NK-92 (cell line): ENCODE measurements around the gene DNAJC7.
"Not testable (repeated sequence)": the region's sequence is repeated elsewhere in the genome, so short reads cannot be mapped to it uniquely, and the experiment has no call there.

Experiments
- DNase-seq: peaks from one replicate; lab custom pipeline; 2025; ENCODE audit not compliant: unreplicated experiment; lab: John Stamatoyannopoulos, UW

The DNAJC7 gene

DNA sequence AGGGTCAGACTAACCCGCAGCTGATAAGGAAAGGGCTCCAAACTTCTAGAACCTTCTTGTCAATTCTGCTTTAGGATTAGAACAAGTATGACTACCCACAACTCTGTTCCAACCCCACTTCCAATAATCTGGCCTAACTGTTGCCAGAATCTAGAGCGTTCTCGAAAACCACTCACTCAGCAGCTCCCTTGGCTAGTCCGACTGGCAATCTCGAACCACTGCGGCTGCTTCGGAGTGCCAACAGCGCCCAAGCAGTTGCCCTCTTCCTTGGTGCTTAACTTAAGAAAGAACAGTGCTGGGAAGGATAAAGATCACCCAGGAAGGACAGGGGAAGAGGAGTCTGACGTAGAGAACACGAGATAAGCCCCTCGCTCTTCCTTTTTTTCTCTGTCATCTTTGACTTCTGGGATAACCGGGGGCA, 818 bp downstream of the DNAJC7 start:
- no peak for DNase-seq

DNA sequence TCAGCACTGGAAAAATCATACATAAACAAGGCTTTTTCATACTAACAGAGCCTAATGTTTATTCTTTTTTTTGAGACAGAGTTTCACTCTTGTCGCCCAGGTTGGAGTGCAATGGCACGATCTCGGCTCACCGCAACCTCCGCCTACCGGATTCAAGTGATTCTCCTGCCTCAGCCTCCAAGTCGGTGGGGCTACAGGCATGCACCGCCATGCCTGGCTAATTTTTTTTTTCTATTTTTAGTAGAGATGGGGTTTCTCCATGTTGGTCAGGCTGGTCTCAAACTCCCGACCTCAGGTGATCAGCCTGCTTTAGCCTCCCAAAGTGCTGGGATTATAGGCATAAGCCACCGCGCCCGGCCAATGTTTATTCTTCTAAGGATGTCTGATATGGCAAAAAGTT, 3.5 kb downstream of the DNAJC7 start:
- DNase-seq, result not testable (repeated sequence)

DNA sequence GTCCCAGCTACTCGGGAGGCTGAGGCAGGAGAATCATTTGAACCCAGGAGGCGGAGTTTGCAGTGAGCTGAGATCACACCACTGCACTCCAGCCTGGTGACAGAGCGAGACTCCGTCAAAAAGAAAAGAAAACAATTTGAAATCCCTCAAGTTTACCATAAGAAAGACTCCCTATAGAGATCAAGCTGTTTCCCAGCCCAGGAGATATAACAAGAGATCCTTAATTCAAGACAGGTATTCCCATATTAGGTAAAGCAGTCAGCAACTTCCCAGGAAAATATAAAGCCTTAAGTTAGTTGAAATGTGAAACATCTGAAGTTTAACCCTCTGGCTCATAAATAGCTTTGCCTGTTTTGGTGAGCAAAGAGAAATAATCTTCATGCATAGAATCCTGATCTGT, 4.9 kb downstream of the DNAJC7 start:
- not testable (repeated sequence) for DNase-seq

DNA sequence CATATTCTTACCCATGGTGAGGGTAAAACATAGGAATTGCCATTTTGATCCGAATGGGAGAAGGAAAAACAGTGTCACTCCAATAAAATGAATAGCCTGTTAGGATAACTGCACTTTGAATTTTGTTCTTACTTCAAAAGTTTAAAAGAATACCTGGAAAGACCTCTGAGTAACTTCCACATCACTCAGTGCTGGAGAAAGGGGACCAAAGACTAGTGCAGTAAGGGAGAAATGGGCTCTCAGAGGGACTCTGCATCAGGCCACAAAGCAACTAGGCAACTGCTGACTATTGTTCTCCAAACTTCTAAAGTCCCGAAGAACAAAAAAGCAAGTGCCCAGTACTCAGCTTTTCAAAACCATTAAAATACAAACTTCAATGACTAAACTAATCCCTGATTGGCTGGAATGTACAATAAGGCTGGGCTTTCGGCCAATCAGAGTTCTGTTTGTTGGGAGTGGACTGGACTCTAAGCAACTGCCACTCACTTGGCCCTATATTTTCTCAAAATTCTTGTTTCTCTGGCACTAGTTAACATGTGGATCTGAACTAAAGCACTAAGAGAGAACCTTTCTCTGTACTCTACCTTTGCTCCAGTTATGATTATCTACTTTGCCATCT, 6.2 kb downstream of the DNAJC7 start:
- DNase-seq, result no peak

DNA sequence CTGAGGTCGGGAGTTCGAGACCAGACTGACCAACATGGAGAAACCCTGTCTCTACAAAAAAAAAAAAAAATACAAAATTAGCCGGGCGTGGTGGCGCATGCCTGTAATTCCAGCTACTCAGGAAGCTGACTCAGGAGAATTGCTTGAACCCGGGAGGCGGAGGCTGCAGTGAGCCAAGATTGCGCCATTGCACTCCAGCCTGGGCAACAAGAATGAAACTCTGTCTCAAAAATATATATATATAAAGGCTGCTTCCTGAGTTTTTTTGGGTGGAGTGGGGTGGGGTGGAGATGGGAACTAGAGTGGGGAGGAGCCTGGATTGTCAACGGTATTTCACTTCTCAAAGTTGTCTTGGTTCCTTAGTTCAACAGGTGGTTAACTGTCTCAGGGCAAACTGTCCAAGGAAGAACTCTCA, 7.0 kb downstream of the DNAJC7 start:
- DNase-seq, result not testable (repeated sequence)

DNA sequence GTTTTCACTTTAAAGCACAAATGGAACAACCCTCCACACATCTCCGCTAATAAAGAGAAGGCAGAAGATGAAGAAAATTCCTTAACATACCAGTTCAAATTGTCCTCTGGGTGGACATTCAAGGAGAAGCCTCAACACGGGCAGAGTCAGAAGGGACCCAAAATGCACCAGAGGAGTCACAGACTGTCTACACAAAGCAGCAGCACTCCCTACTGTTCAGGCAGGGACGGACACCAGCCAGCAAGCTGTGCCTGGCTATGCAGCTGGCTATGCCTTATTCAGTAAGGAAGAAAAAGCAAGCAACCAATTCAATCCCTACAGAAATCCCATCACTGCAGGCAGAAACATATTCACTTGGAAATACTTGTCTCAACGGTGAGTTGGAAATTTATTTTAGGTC, 8.1 kb downstream of the DNAJC7 start:
- no peak for DNase-seq

DNA sequence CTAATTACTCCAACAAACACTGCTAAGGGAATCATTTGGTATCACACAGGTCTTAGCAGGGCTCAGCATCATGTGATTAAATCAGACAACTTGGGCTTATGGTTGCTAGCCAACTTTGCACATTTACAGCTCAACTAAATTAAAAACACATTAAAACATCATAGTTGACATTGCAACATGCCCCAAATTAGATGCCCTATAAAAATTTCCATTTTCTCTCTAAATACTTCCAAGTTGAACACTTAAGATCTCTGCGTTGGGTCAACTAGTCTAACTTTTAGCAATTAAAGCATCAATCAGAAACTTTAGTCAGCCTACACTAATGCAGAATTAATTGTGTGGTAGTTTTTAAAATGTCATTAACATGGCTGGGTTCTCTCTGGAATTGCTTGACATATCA, 12.1 kb downstream of the DNAJC7 start:
- no peak for DNase-seq

DNA sequence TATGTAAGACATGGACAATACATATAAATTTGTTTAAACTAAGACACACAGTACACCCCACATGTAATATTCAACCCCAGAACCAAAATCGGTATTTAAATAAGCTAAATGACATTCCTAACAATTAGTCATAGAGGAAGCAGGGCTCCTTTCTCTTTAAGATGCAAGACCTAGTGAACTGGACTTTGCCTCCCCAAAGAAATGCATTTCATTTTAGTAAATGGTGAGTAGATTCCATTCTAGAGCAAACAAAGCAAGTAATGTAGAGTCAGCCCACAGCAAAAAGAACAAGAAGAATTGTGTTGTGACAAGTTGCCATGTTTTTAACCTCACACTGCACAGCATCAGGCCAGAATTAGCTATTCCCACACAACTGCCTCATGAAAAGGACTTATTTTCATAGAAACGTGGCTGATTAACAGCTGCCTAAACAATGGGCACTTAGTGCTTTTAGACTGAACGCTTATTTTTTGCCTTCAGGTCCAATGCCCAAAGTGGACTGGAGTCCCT, 14.4 kb downstream of the DNAJC7 start:
- no peak for DNase-seq

DNA sequence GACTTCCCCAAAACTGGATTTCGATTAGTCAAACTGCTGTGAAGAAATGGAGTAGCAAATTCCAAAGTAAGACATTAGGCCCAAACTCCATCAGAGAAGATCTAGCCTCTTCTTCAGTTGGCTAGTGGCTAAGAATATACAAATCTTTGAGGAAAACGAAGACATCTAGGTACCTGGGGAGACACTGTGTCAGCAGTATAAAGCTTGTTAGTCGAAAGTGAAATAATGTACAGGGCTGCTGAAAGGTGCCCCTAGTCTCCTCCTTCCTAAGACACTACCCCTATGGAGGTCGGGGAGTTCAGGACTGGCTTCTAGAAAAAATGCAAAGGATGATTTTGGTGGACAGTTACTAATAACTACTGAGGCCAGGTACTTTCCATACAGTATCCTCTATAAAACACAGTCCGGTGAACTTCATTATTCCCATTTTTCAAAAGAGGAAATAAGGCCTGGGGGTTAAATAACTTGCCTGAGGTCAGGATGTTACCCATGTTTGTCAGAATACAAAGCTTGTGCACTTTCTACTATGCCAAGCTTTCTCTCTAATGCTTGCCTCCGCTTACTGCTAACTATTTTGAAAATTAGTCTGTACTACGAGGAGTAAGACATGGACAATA, 15.0 kb downstream of the DNAJC7 start:
- no peak for DNase-seq

DNA sequence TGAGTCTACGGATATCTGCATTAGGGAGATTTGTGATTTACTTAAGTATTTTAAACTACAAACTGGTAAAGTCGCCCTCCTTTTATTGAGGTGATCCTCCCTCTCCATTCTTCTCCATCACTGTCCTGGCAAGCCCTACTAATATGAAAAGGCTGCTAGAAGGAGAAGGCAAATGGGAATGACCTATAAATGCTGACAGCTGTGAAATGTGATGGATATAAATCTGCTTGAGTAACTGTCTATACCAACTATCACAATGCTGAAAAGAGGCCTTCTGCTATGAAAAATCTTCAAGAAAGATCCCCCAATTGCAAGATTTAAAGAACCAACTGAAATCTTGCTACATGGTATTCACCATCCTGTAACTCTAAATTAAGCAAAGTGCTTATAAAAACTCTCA, 15.5 kb downstream of the DNAJC7 start:
- no peak for DNase-seq

DNA sequence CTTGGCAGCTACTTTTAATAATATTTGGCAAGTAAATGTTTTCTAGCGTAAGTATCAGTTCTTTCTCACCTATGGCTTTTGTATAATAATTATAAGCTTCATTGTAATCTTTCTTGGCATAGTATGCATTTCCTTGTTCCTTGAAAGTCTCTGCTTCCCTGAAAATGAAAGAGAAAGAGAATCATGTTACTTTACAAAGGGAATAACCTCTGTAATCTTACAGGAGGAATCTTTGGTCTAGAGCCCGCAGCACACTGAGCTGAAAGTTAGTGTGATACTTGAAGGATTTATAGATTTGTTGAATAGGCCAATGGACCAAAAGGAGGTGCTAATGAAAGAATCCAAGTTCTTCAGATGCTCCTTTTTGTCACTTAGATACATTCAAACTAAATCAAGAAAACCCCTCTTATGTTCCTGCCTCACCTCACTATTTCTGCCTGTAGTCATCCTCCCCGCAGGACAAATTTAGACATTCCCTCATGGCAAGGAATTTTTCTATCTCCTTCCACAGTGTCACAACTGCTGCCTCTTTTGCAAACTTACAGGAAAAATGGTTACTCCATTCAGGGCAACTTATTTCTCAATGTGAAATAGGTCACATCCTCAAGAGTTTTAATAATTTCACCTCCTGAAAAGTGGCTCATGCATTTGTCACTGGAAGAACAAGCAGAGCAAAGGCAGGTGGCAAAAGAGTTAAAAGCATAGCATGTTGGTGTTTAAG, 16.7 kb downstream of the DNAJC7 start:
- DNase-seq, result no peak

DNA sequence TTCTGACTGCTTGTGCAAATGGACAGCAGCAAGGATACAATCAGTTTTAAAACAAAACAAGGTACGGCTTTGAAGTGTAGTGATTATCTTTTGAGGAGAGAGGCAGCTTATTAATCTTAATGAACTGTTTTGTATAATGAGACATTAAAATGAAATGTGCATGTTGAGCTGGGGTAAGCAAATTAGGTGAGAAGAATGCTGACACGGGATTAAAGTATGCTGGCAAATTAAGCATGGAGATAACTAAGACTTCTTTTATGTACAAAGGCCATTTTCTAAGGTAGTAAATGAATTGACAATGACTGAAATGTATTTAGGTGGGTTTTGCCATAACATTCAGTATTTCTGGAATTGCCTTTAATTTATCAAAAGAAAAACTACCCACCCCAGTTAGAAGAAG, 18.7 kb downstream of the DNAJC7 start:
- no peak for DNase-seq

DNA sequence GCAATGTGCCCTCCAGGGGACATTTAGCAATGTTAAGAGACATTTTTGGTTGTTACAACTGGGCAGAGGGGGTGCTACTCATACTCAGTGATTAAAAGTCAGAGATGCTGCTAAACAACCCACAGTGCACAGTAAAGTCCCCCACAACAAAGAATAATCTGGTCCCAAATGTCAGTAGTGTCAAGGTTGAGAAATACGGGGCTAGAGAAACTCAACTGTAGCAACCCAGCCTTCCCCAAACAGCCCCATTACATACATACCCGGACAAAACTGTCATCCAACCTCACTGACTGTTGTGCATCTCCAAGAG, 20.4 kb downstream of the DNAJC7 start:
- DNase-seq, result no peak

DNA sequence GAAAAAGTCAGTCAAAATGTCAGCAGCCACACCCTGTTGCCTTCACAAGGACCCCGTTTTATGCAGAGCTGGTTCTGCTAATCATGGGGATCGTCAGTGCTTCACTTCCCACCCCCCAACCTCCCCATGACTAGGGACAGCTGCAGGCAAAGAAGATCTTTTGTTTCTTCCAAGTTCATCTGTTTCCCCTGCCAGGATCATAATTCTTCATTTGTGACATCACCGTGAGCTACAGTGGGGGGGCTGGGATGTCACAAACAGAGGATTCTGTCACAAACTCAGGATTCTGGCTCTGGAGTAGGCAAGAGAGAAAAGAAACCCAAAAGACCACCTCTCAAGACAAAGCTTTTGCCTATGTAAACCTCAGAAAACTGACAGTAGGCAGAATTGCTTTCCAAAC, 24.7 kb downstream of the DNAJC7 start:
- DNase-seq, result no peak

DNA sequence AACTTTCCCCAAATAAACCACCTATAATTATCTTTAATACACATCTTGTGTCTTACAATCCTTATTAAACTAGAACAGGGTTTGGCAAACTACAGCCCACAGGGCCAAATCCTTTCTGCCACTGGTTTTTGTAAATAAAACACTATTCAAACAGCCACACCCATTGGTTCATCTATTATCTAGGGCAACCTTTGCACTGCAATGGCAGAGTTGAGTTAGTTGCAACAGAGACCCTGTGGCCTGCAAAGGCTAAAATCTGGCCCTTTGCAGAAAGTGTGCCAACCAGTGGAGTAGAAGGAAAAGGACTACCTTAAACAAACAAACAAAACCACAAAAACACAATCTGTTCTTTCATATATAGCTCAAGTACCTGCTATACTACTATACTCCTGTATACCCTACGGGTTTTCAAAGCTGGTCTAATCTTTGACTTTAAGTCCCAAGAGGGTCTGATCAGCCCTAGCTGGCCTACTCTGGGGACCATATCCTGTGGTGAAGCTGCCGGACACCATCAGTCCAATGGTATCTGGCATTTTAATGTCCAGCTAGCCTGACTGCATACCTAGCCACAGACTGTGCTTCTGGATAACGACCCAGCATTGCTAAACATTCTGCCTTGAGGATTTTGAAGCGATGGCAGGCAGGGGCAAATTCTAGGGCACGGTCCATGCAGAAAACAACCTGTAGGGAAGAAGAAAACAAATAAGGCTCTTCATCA, 27.4 kb downstream of the DNAJC7 start:
- no peak for DNase-seq

DNA sequence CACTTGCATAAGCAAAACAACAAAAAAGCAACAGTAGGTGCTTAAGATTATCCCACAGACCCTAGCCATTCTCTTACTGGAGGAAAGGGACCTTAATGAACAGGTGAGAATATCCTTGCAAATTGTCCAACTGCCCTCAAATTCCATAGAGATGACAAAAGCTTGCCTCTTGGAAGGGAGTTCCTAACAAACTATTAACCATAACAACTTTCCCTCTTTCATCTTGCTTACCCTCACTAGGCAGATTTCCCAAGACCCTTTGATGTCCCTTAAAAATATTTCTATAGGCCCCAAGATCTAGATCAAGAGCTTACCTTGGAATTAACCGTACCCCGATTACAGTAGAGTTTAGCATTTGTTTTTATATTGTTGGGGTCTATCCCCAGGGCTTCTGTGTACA, 28.8 kb downstream of the DNAJC7 start:
- DNase-seq, result no peak

DNA sequence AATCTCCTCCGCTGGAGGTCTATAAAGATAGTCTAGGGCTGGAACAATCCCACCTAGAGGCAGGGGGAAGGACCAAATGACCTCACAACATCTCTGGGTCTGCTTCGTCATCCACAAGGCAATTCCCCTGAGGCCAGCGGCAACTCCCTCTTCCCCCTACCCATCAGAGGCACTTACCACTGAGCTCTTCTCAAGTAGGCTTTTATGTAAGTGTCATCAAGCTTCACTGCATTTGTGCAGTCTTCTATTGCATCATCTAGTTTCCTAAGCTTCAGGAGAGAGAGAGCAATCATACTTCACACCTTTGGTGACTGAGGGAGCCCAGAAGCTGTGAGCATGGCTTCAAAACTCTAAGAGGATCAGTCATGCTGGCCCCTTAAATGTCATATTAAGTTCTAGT, 29.6 kb downstream of the DNAJC7 start:
- no peak for DNase-seq

DNA sequence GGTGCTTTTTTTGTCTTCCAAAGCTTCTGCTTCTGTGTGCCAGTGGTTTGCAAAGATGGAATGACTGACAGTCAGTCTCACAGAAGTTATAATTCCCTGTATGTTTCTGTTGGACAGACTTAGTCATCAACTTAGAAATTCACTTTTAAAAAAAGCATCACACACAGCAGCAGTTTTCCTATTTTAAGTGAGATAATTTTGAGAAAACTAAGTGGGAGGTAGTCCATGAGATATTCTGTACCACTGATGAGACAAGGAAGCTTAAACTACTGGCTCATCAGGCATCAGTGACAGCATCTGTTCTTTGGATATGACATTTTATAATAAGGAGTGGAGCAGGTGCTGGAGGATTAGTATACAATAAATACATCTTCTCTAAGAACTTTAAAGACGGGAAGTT, 30.6 kb downstream of the DNAJC7 start:
- DNase-seq, result no peak

DNA sequence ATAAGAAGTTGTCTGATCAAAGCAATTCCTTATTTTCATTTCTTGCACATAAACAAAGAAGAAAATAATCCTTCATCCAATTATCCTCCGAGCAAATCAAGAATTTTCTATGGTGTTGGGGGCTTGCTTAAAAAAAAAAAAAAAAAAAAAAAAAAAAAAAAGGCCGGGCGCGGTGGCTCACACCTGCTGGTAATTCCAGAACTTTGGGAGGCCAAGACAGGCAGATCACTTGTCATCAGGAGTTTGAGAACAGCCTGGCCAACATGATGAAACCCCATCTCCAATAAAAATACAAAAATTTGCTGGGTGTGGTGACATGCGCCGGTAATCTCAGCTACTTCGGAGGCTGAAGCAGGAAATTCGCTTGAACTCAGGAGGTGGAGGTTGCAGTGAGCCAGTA, 31.3 kb downstream of the DNAJC7 start:
- no peak for DNase-seq

DNA sequence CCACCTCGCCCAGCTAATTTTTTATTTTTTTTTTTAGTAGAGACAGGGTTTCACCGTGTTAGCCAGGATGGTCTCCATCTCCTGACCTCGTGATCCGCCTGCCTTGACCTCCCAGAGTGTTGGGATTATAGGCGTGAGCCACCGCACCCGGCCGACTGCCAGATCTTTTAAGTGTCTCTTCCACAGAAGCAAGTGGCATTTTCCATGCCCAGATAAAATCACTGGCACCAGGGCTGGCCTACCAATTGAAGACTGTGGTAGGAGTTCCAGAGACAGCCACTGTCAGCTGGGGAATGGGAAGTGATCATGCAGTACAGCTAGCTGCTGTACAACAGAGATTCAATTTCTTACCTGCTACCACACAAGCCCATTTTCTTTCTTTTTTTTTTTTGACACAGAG, 32.8 kb downstream of the DNAJC7 start:
- no peak for DNase-seq

DNA sequence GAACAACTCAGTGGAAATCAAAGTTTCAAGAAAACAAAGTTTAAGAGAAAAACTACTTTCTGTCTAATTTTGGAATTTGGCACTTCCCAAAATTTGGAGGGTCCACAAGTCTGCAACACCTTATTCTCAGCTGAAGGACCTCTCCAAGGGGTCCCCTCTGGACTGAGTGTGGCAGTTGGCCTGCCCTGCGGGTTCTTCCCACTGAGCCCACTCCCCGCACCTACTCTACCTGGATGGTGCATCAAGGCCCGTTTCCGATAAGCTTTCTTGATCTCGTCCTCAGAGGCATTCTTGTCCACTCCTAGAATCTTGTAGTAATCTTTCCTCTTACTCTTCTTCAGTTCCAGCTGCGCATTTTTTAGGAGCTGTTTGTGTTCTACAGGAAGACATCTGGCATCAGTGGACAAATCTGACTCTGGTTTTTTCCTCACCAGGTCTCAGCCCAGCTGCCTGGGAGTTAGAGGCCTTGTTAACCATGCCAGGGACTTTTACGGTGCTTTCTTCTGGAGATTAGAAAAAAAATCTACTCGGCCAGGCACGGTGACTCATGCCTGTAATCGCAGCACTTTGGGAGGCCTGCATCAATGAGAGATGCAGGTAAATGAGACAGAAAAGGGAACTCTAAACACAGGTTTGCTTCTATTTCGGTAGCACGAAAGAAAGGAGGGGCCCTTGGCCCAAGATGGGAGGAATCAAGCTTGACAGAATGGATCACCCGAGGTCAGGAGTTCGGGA, 35.0 kb downstream of the DNAJC7 start:
- DNase-seq, result no peak
